Testis (tissue), 2 donors: ENCODE measurements around the gene ESR1.

Experiments used
- POLR2A ChIP-seq: fragments of 450-650 bp; IDR thresholded peaks from one replicate; pipeline ENCODE4 v1.6.1; 2017; ENCODE audit warnings: antibody characterized with exemption, mild to moderate bottlenecking, moderate library complexity
- TF ChIP-seq, protein P1 (sequence below), 3 experiments: fragments of 450-650 bp in 2 of 3; fragments of 200-600 bp in 1 of 3; sonication (generic) in 1 of 3; IDR thresholded peaks; one replicate each; pipeline ENCODE4 v1.5.1; 2016 to 2019; ENCODE audit warnings: antibody characterized with exemption in 3 of 3, mild to moderate bottlenecking in 2 of 3, moderate library complexity in 1 of 3

DNA sequence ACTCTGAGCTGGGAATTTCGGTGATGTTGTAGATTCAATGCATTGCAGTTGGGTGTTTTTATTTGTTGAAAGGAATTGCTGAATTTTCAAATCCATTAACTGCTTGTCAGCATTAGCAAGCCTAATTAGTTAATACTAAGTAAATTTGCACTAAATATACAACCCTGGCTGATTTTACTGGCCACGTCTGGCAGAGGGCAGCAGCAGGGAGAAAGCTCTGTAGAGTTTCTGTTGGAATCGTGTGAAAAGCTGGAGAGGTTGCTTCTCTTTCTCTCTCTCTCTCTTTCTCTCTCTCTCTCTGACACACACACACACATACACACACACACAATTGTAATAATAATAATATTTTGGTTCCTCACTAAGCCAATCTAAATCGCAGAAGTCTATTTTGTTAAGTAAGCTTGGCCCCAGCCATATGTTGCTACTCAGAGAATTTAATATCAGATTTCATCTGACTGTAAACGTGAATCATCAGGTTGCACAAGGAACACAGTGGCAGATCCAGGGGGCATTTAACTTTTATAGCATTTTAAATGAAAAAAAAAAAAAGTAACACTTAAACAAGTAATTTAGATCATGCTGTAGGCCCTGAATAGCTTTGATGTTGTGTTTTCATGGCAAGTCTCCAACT, 289.5 kb downstream of the ESR1 start:
- no peak for TF ChIP-seq POLR2A
- TF ChIP-seq, protein P1, sequence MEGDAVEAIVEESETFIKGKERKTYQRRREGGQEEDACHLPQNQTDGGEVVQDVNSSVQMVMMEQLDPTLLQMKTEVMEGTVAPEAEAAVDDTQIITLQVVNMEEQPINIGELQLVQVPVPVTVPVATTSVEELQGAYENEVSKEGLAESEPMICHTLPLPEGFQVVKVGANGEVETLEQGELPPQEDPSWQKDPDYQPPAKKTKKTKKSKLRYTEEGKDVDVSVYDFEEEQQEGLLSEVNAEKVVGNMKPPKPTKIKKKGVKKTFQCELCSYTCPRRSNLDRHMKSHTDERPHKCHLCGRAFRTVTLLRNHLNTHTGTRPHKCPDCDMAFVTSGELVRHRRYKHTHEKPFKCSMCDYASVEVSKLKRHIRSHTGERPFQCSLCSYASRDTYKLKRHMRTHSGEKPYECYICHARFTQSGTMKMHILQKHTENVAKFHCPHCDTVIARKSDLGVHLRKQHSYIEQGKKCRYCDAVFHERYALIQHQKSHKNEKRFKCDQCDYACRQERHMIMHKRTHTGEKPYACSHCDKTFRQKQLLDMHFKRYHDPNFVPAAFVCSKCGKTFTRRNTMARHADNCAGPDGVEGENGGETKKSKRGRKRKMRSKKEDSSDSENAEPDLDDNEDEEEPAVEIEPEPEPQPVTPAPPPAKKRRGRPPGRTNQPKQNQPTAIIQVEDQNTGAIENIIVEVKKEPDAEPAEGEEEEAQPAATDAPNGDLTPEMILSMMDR (IDR thresholded peaks at IDR 0.05), result no peak
